GM21423 (cell line): ENCODE measurements around the gene USP6.
"Not testable (repeated sequence)": the region's sequence is repeated elsewhere in the genome, so short reads cannot be mapped to it uniquely, and the experiment has no call there.

Experiments
- ATAC-seq: cut with Tn5 transposase; IDR thresholded peaks from one replicate; pipeline ENCODE4 v1.9.1; 2021; ENCODE audit warnings: mild to moderate bottlenecking, moderate library complexity; ENCODE audit not compliant: unreplicated experiment

Gene USP6

GRCh38 chr17:5121186-5121841, 5.5 kb downstream of the USP6 start:
- no peak for ATAC-seq

DNA sequence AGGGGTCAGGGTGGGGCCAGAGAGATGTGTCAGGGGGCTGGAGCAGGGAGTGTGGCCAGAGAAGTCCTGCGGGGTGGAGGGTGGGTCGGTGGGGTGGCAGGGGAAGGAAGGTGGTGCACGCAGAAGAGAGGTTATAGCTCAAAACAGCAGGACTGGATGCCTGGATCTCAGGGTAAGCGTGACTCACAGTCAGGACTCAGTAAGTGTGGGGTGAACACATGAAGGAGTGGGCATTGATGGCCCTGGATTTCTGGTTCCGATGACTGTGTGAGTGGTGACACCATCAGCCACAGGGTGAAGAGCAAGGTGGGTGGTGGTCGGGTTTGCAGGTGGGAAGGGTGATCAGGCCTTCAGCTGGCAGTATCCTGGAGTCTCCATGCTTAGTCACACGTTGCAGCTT, 6.2 kb downstream of the USP6 start:
- ATAC-seq, result not testable (repeated sequence)

- no peak for ATAC-seq
Observed at GRCh38 chr17:5122586-5123342, 6.9 kb downstream of the USP6 start.

DNA sequence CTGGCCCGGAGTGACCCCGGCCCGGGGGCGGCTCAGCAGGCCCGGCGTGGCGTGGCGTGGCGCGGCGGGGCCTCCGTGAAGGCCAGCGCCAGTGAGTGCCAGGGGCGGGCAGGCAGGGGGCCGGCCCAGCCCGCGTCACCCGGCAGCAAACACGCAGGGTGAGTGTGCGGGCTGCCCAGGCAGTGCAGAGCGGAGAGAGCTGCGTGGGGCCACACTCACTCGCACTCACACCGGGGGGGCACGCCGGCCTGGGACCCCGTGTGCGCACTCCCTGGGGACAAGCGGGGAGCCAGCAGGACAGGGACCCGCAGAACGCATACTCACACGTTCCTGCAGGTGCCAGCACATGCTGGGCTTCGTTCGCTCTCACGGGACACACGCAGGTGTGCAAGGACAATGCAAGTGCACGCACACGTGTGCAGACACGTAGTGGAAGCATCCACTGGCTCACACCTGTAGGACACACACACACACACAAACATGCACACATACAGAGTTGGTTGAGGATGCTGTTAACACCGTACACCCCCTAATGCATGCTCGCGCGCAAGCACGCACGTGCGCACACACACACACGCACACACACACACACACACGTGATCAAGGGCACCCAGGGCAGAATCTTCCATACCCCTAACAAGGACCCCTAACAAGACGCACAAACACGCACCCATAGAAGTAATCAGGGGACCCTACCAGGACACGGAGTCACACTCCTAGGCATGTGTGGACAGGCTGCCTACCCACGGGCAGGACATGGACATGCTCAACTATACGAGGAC, 7.7 kb downstream of the USP6 start:
- no peak for ATAC-seq

GRCh38 chr17:5124125-5124760, 8.4 kb downstream of the USP6 start:
- ATAC-seq, result not testable (repeated sequence)

DNA sequence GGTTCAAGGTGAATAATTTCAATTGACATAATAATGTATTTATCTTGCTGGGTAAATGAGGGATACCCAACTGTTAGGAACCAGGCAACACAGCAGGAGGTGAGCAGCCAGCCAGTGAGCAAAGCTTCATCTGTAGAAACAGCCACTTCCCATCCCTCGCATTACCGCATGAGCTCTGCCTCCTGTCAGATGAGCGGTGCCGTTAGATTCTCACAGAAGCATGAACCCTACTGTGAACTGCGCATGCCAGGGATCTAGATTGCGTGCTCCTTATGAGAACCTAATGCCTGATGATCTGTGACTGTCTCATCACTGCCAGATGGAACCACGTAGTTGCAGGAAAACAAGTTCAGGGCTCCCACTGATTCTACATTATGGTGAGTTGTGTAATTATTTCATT, 9.1 kb downstream of the USP6 start:
- ATAC-seq, result not testable (repeated sequence)

GRCh38 chr17:5126719-5127488, 11.1 kb downstream of the USP6 start:
- no peak for ATAC-seq

GRCh38 chr17:5127910-5128309, 12.1 kb downstream of the USP6 start:
- no peak for ATAC-seq

GRCh38 chr17:5128387-5128786, 12.6 kb downstream of the USP6 start:
- not testable (repeated sequence) for ATAC-seq

DNA sequence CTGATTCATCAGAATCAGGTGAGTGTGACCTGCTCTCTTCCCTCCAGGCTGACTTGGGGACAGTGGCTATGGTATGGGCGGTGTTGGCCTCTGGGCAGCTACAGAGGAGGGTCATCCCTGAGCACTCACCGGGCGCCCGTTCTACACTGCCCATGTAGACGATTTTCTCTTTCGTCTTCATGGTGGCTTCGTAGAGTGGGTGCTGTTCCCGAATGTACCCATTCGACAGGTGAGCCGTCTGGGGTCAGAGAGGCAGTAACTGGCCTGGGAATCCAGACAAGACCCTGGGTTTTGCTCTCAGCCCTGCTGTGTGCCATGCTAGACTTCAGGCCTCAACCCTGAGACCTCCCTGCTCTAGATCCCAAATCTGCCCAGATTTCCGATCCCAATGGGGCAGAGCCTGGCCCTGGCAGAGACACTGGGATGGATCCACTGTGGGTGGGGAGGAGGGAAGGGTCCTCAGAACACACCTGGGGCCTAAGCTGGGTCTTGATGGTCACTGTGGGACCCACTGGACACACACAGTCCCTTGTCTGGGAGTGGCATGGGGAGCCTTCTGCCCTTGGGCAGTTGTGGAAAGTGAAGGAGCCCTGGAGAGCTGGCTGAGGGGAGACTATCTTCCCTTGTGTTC, 13.2 kb downstream of the USP6 start:
- ATAC-seq, result no peak

- not testable (repeated sequence) for ATAC-seq
Observed at GRCh38 chr17:5129770-5130169, 13.9 kb downstream of the USP6 start.

DNA sequence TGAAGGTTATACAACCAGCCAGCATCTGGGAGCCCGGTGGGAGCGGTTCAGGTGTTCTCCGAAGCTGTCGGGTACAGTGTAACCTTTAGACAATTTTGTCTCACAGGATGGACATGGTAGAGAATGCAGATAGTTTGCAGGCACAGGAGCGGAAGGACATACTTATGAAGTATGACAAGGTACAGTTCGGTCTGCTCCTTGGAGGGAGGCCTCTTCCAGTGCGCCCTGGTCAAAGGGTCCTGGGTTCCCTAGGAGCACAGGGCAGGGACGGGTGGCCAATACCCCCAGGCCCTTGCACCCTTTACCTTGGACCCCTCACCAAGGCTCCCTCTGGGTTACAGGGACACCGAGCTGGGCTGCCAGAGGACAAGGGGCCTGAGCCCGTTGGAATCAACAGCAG, 14.4 kb downstream of the USP6 start:
- ATAC-seq, result not testable (repeated sequence)

DNA sequence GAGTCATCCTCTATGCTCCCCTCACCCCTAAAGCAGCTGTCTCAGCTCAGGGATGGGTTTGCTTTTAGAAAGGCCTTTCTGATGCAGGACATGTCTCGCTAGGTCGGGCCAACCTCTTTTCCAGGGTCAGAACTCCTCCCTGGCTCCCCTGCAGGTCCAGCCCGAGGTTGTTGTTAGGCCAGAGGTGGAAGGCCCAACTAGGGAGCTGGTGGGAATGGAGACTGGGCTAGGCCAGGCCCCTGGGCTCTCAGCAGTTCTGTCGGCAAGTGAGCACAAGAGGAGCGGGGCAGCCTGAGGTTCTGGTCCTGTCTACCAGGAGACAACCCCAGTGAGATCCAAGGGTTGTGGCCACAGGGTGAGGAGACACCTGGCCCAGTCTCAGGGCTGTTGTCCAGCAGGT, 14.9 kb downstream of the USP6 start:
- ATAC-seq, result not testable (repeated sequence)

- ATAC-seq, result no peak
Observed at GRCh38 chr17:5131146-5131715, 15.4 kb downstream of the USP6 start.

DNA sequence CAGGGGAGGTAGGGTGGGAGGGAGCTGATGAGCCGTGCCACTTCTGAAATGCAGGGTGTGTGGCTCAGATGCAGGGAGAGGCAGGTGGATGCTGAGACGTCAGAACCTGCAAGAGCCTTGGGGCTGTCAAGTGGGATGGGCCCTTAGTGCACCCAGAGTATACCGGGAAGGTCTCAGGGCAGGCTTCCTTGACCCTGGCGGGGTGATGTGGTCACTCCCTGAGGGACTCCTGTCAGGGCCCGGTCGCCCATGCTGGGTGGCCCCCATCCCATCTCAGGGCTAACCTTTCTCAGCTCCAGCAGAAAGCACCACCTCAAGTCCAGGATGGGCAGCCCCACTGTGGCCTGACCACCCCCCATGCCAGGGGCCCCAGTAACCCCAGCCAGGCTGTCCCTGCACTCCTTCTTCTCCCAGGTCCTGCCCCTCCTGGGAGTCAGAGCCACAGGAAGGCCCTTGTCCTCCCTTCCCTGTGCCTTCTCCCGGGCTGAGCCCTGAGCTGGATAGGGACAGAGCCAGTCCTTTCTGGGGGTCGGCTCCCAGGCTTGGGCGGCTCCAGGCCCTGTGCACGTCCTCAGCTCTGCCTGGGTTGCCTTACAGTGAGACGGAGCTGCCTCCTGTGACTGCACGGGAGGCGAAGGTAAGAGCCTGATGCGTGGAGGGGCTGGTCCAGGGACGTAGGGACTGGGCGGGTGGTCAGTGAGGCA, 16.1 kb downstream of the USP6 start:
- ATAC-seq, result not testable (repeated sequence)

GRCh38 chr17:5132503-5133225, 16.8 kb downstream of the USP6 start:
- ATAC-seq, result not testable (repeated sequence)

DNA sequence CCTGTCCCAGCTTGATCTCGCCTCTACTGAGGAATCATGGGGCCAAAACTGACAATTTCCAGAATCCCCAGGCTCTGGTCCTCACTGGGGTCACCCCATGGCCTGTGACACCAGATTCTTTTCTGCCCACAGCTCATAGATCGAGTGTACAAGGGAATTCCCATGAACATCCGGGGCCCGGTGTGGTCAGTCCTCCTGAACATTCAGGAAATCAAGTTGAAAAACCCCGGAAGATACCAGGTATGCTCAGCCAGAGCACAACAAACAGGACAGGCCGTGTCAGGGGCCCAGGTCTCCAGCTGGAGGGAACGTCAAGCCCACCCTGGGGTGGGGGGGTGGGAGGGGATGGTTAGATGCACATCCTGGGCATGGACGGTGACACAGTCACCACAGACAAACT, 17.5 kb downstream of the USP6 start:
- no peak for ATAC-seq

- ATAC-seq, result not testable (repeated sequence)
Observed at GRCh38 chr17:5133961-5134360, 18.1 kb downstream of the USP6 start.
